Kidney epithelial cell (primary cell): ENCODE results near the gene ARL2BP. TPM values are rescaled to one million over a fixed set of nuclear protein-coding genes. Genes with fewer than 3 reads are reported as not detected.

Source experiments
- DNase-seq: peaks from one replicate; pipeline ENCODE4 v3.0.0-alpha.2; 2010; ENCODE audit warnings: low read depth
- H3K27me3 ChIP-seq: 2 replicates; pipeline ENCODE4 v1.6.0; 2011; ENCODE audit warnings: low read length; ENCODE audit not compliant: control insufficient read depth, insufficient read depth
- H3K36me3 ChIP-seq: 2 replicates; pipeline ENCODE4 v1.5.1; 2011; ENCODE audit warnings: low read length; ENCODE audit not compliant: control insufficient read depth, insufficient read depth
- H3K4me3 ChIP-seq: 2 replicates; pipeline ENCODE4 v1.5.1; 2011; ENCODE audit warnings: low read depth, mild to moderate bottlenecking, control low read depth, low read length
- total RNA-seq: library from RNA; depleted of rRNA; stranded (reverse); fragments of >200 nt; gene quantifications from 2 replicates; pipeline ENCODE4 v1.2.3, GENCODE V29; 2015
- TF ChIP-seq, protein P1 (sequence below): IDR thresholded peaks from 2 replicates; pipeline ENCODE4 v1.5.1; 2011; ENCODE audit warnings: mild to moderate bottlenecking, moderate library complexity, low read length, control low read depth, inconsistent platforms; ENCODE audit not compliant: insufficient read depth, poor library complexity, severe bottlenecking

The ARL2BP gene
- total RNA-seq, 1 donor from 2014 or later: 78.3 TPM

DNA sequence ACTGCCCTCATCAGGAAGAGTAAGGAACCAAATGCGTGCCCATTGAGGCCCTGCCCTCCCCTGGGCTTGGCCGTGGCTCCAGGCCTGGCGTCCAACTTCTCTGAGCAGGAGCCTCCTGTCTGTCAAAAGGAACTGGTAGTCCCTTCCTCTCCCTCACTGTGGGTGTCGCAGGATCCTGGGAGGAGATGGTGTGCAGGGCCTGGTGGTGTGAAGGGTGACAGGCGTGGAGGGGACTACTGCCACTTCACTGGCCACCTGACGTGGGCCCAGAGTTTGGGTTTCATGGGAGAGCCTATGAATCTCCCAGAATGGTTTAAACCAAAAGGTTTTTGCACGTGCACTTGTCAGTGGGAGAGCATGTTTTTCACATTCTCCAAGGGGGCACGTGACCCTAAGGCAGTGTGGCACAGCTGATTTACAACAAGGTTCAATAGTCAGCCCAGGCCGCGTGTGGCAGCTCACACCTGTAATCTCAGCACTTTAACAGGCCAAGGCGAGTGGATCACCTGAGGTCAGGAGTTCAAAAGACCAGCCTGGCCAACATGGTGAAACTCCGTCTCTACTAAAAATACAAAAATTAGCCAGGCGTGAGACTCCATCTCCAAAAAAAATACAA is 12.5 kb downstream of the ARL2BP start:
- TF ChIP-seq, protein P1, sequence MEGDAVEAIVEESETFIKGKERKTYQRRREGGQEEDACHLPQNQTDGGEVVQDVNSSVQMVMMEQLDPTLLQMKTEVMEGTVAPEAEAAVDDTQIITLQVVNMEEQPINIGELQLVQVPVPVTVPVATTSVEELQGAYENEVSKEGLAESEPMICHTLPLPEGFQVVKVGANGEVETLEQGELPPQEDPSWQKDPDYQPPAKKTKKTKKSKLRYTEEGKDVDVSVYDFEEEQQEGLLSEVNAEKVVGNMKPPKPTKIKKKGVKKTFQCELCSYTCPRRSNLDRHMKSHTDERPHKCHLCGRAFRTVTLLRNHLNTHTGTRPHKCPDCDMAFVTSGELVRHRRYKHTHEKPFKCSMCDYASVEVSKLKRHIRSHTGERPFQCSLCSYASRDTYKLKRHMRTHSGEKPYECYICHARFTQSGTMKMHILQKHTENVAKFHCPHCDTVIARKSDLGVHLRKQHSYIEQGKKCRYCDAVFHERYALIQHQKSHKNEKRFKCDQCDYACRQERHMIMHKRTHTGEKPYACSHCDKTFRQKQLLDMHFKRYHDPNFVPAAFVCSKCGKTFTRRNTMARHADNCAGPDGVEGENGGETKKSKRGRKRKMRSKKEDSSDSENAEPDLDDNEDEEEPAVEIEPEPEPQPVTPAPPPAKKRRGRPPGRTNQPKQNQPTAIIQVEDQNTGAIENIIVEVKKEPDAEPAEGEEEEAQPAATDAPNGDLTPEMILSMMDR: no peak
- DNase-seq: no peak
- peaks cover 1% of the 10 kb centered on the region for H3K36me3 ChIP-seq
- H3K4me3 ChIP-seq: no peak overlapping the region
- no peaks in the 10 kb centered on the region for H3K27me3 ChIP-seq

DNA sequence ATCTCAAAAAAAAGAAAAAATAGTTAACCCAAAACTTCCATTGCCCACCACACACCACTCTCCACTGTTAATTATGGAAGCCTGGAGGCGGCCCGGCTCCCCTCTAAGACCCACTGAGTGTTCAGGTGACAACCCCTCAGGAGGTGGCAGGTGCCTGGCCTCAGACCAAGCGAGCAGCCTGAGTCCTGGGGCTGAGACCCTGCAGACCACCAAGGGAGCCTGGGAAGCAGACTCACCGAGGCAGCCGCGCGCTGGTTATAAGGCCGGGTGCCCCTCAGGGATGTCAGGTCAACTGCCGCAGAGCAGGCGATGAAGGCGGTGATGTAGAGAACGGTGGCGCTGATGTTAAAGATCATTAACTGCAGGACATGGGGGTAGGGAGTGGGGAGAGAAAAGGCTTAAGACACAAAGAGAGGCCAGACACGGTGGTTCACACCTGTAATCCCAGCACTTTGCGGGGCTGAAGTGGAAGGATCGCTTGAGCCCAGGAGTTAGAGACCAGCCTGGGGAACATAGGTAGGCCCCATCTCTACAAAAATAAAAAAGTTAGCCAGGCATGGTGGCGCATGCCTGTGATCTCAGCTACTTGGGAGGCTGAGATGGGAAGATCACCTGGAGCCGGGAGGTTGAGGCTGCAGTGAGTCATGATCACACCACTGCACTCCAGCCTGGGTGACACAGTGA is 13.3 kb downstream of the ARL2BP start:
- TF ChIP-seq, protein P1: no peak
- no peaks in the 10 kb centered on the region for H3K27me3 ChIP-seq

DNA sequence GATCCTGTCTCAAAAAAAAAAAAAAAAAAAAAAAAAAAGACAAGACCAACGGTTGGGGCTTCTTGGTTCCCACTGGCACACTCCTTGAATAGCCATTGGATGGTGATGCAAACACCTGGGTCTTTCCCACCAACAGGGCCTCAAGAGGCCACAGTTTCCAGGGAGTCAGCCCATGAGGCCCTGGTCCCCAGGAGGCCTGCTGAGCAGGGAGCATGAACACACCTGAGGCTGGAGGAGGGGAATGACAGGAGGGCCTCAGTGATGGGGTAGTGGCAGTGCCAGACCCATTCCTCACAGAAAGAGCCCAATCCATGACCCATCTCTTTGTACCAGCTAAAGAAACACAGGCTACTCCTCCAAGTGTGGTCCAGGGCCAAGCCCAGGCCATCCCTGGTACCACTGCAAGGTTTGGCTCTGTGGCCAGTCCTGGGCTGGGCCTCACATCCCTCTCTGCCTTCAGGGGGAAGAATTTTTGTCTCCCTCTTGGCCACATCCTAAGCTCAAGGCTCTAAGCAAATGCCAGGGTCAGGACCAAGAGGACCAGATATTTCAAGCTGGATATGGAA is 13.9 kb downstream of the ARL2BP start:
- H3K4me3 ChIP-seq: no peak overlapping the region
- H3K36me3 ChIP-seq: peaks cover 1% of the 10 kb centered on the region
- no peak for DNase-seq
- TF ChIP-seq, protein P1: no peak
- no peaks in the 10 kb centered on the region for H3K27me3 ChIP-seq

More for the DNA sequence above, 13.3 kb downstream of the ARL2BP start:
- DNase-seq: no peak
- Histone ChIP-seq H3K36me3 (peaks cover 1% of the 10 kb centered on the region), H3K4me3 (no peak overlapping the region)

DNA sequence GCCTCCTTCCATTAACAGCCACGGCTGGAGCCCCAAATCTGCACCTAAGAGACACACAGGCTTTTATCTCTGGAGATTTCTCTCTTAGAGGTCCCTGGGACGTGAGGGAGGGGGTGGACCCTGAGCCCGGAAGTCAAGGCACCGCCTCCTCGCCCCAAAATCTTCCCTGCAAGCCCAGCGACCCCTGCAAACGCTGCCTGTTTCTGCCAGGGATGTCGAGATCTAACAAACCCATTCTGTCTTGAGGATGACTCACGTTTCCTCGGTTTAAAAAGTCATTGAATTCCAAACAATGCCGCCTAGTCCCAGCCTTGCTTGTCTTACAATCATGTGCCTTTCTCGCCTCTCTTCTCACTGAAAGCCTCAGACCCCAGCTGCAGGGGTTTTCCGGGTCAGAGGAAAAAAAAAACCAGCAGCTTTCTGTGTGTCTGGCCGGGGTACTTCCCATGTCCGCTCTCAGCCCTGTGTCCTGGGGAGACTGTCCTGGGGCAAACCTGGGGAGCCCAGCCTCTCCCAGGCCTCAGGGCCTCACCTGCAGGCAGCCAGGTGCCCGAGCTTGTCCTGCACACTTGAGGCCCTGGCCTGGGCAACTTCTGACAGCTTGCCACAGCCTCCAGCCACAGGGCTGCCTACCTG is 15.4 kb downstream of the ARL2BP start:
- Histone ChIP-seq H3K4me3 (no peak overlapping the region), H3K36me3 (no peaks in the 10 kb centered on the region), H3K27me3 (no peaks in the 10 kb centered on the region)
- peak; percentile 71 for DNase-seq
- TF ChIP-seq, protein P1: no peak

DNA sequence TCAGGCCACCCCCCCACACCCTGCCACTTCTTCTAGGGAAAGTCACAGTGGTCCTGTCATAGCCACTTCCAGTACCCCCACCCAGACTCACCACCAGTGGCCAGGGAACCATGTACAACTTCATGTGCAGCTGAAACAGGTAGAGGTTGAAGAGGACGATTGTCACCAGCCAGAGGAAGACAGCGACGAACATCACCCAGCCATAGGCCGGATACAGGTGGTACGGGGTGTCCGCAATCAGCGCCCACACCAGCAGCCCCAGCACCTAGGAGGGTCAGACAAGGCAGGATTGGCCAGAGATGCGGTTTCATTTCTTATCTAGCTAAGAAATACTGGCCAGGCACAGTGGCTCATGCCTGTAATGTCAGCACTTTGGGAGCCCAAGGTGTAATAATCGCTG is 16.7 kb downstream of the ARL2BP start:
- Histone ChIP-seq H3K4me3 (no peak overlapping the region), H3K27me3 (no peaks in the 10 kb centered on the region), H3K36me3 (no peaks in the 10 kb centered on the region)
- no peak for DNase-seq
- TF ChIP-seq, protein P1: no peak
